ENCODE results near the gene LGALS9B.
"Not testable (repeated sequence)": the region's sequence is repeated elsewhere in the genome, so short reads cannot be mapped to it uniquely, and the experiment has no call there.

DNA sequence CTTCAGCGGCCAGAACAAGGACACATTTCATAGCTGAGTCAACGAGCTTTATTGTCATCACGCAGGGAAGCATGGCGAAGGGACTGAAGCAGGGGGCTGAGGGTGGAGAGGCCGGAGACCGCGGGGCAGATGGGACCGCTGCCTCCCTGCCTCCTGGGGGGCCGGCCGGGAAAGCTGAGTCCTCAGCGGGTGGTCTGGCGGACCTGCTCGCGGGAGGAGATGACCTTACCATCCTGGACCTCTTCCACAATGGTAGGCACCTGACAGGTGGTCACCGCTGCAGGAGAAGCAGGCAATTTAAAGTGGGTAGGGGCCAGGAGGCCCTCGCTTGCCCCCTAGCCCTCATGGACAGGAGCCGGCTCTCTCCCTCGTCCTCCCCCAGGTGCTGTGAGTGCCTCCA, 45.0 kb upstream of the LGALS9B start:
- TF ChIP-seq, protein P1, sequence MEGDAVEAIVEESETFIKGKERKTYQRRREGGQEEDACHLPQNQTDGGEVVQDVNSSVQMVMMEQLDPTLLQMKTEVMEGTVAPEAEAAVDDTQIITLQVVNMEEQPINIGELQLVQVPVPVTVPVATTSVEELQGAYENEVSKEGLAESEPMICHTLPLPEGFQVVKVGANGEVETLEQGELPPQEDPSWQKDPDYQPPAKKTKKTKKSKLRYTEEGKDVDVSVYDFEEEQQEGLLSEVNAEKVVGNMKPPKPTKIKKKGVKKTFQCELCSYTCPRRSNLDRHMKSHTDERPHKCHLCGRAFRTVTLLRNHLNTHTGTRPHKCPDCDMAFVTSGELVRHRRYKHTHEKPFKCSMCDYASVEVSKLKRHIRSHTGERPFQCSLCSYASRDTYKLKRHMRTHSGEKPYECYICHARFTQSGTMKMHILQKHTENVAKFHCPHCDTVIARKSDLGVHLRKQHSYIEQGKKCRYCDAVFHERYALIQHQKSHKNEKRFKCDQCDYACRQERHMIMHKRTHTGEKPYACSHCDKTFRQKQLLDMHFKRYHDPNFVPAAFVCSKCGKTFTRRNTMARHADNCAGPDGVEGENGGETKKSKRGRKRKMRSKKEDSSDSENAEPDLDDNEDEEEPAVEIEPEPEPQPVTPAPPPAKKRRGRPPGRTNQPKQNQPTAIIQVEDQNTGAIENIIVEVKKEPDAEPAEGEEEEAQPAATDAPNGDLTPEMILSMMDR (IDR thresholded peaks at IDR 0.05; ENCODE audit: low read depth, low read length), result not testable (repeated sequence)
- TF ChIP-seq POLR2A (IDR thresholded peaks at IDR 0.05; ENCODE audit: extremely low read depth, insufficient read length); MYC (IDR thresholded peaks at IDR 0.05; ENCODE audit: low read depth, low read length): not testable (repeated sequence)
- TF ChIP-seq, protein P2, sequence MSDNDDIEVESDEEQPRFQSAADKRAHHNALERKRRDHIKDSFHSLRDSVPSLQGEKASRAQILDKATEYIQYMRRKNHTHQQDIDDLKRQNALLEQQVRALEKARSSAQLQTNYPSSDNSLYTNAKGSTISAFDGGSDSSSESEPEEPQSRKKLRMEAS (IDR thresholded peaks at IDR 0.05; ENCODE audit: low read depth, low read length), result not testable (repeated sequence)

All from NB4 (cell line).